Fibroblast of lung (primary cell): ENCODE data around the gene USP13. TPM values are rescaled to one million over a fixed set of nuclear protein-coding genes. Genes with fewer than 3 reads are reported as not detected.
"Not testable (repeated sequence)": the region's sequence is repeated elsewhere in the genome, so short reads cannot be mapped to it uniquely, and the experiment has no call there.

Experiments
- DNase-seq, 2 donors: peaks; one replicate each; pipeline versions ENCODE4 v3.0.0 to v3.0.0-alpha.2; 2010; ENCODE audit warnings: low read depth in 2 of 2
- H2AFZ ChIP-seq: 2 replicates; pipeline ENCODE4 v1.5.1; 2012; ENCODE audit warnings: low read length, control low read depth, inconsistent platforms
- H3K27ac ChIP-seq: 2 replicates; pipeline ENCODE4 v1.5.1; 2011; ENCODE audit warnings: low read length, control low read depth; ENCODE audit not compliant: insufficient read depth
- H3K27me3 ChIP-seq: 2 replicates; pipeline ENCODE4 v1.5.1; 2011; ENCODE audit warnings: mild to moderate bottlenecking, low read length; ENCODE audit not compliant: control insufficient read depth, insufficient read depth
- H3K36me3 ChIP-seq: 2 replicates; pipeline ENCODE4 v1.5.1; 2011; ENCODE audit warnings: low read length; ENCODE audit not compliant: control insufficient read depth, insufficient read depth
- H3K4me1 ChIP-seq: 2 replicates; pipeline ENCODE4 v1.5.1; 2011; ENCODE audit warnings: low read length; ENCODE audit not compliant: control insufficient read depth, insufficient read depth; ENCODE audit errors: extremely low read depth
- H3K4me2 ChIP-seq: 2 replicates; pipeline ENCODE4 v1.5.1; 2011; ENCODE audit warnings: low read length, control low read depth; ENCODE audit not compliant: insufficient read depth; ENCODE audit errors: extremely low read depth
- H3K4me3 ChIP-seq, 4 experiments: fragments of 200-600 bp in 1 of 4; sonication (generic) in 1 of 4; replicated peaks in 1 of 4; 2 replicates each; pipeline ENCODE4 v1.5.1; 2011 to 2016; ENCODE audit warnings: low read length in 4 of 4, low read depth in 3 of 4, mild to moderate bottlenecking in 3 of 4, control low read depth in 2 of 4, inconsistent platforms in 1 of 4, mixed read lengths in 1 of 4; ENCODE audit not compliant: insufficient read depth in 1 of 4; ENCODE audit errors: control extremely low read depth in 1 of 4
- H3K79me2 ChIP-seq: 2 replicates; pipeline ENCODE4 v1.5.1; 2012; ENCODE audit warnings: mild to moderate bottlenecking, low read length, inconsistent platforms; ENCODE audit not compliant: control insufficient read depth, insufficient read depth
- H3K9ac ChIP-seq: 2 replicates; pipeline ENCODE4 v1.5.1; 2011; ENCODE audit warnings: mild to moderate bottlenecking, low read length, control low read depth; ENCODE audit not compliant: insufficient read depth
- H3K9me3 ChIP-seq: 2 replicates; pipeline ENCODE4 v1.5.1; 2012; ENCODE audit warnings: low read depth, low read length; ENCODE audit not compliant: control insufficient read depth, insufficient read depth
- H4K20me1 ChIP-seq: 2 replicates; pipeline ENCODE4 v1.5.1; 2011; ENCODE audit warnings: low read length; ENCODE audit not compliant: control insufficient read depth, insufficient read depth; ENCODE audit errors: extremely low read depth
- CTCF ChIP-seq, 2 donors: IDR thresholded peaks in 1 of 2; conservative IDR thresholded peaks in 1 of 2; 1 replicate in 1 of 2; 2 replicates in 1 of 2; pipeline ENCODE4 v1.5.1; 2011 to 2012; ENCODE audit warnings: low read length in 2 of 2, control low read depth in 1 of 2, inconsistent platforms in 1 of 2, low read depth in 1 of 2, mild to moderate bottlenecking in 1 of 2
- EZH2 ChIP-seq: IDR thresholded peaks from 2 replicates; pipeline ENCODE4 v1.5.1; 2012; ENCODE audit warnings: low read length, control low read depth, mild to moderate bottlenecking; ENCODE audit errors: missing control alignments
- polyA plus RNA-seq, 2 donors: library from polyadenylated mRNA; depleted of rRNA in 1 of 2; stranded (reverse) in 1 of 2; unstranded in 1 of 2; fragments of >200 nt; gene quantifications; 2 replicates each; pipeline ENCODE4 v1.2.1, GENCODE V29; 2011 to 2012; ENCODE audit warnings: missing spikeins in 1 of 2
- total RNA-seq: library from RNA; depleted of rRNA; stranded (reverse); fragments of >200 nt; gene quantifications from 2 replicates; pipeline ENCODE4 v1.2.1, GENCODE V29; 2014

USP13 gene
- total and polyA plus RNA-seq, 2 donors (not counting 1 experiment from before 2014, with no cell fraction given) = 11.7 to 15.7 TPM

DNA sequence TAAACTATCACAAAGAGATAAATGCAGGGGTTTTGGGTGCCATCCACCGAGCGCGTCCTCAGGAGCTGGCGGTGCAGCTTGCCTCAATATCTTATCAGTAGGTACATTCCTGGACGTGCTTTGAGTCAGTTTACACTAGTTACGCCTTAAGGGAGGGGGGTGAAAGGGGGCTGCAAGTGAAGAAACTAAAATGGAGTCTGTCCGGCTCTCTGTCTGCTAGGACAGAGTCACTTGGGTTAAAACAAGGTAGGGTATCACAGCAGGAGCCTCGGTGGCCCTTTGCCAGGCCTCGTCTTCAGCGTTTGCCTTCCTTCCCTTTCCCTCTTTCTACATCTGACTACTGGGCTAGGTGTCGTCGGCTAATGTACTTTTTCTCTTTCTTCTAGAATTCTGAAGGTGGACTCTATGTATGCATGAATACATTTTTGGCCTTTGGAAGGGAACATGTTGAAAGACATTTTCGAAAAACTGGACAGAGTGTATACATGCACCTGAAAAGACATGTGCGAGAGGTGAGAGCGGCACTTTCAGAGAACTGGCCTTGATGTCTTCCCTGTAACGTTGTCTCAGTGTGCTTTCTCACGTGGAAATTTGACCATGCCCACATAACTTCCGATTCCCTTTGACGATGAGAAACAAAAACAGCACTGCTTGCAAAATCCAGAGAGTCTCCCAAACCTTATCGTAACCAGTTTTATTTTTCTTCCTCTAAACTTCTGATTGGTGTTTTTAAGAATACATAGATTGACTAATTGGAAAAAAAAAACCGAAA, 28.8 kb downstream of the USP13 start:
- TF ChIP-seq CTCF (conservative IDR thresholded peaks at IDR 0.05 in 1 of 2, IDR thresholded peaks at IDR 0.05 in 1 of 2; ENCODE audit: low read depth in 1 of 2, low read length in 2 of 2) (no peak), EZH2 (no peak)
- Histone ChIP-seq H3K9me3 (no peaks in the 10 kb centered on the region), H3K4me3 (no peak overlapping the region), H3K27me3 (no peaks in the 10 kb centered on the region), H3K79me2 (peaks cover 20% of the 10 kb centered on the region), H3K4me1 (no peaks in the 10 kb centered on the region), H3K36me3 (no peaks in the 10 kb centered on the region), H3K27ac (no peak overlapping the region), H2AFZ (peak overlapping the region; percentile 24), H4K20me1 (no peaks in the 10 kb centered on the region), H3K4me2 (peak overlapping the region; percentile 7), H3K9ac (no peak overlapping the region)
- no peak for DNase-seq

- Histone ChIP-seq H3K9me3 (no peaks in the 10 kb centered on the region), H3K27ac (no peak overlapping the region), H3K4me3 (no peak overlapping the region), H3K27me3 (no peaks in the 10 kb centered on the region), H3K4me1 (no peaks in the 10 kb centered on the region), H3K9ac (no peak overlapping the region), H4K20me1 (no peaks in the 10 kb centered on the region), H3K79me2 (peaks cover 19% of the 10 kb centered on the region), H3K36me3 (no peaks in the 10 kb centered on the region), H2AFZ (no peak overlapping the region), H3K4me2 (peak overlapping the region; percentile 7)
- TF ChIP-seq EZH2 (no peak), CTCF (conservative IDR thresholded peaks at IDR 0.05 in 1 of 2, IDR thresholded peaks at IDR 0.05 in 1 of 2; ENCODE audit: low read depth in 1 of 2, low read length in 2 of 2) (no peak)
- no peak for DNase-seq
These were observed 29.7 kb downstream of the USP13 start for GRCh38 chr3:179682426-179683080.

GRCh38 chr3:179683286-179683685, 30.4 kb downstream of the USP13 start:
- H3K4me2 ChIP-seq, H3K4me3 ChIP-seq, H2AFZ ChIP-seq, H3K36me3 ChIP-seq, H3K27ac ChIP-seq, H3K4me1 ChIP-seq, H3K9me3 ChIP-seq, H4K20me1 ChIP-seq, DNase-seq, H3K27me3 ChIP-seq, H3K9ac ChIP-seq: not testable (repeated sequence)
- peaks cover 15% of the 10 kb centered on the region for H3K79me2 ChIP-seq
